Sigmoid colon (tissue), 4 donors: ENCODE results near the gene CRTC1.

Experiments used
- EP300 ChIP-seq, 4 donors: sonication (generic); formaldehyde crosslinking; IDR thresholded peaks; one replicate each; pipeline ENCODE4 v1.6.1; 2017; ENCODE audit warnings: antibody characterized with exemption in 4 of 4
- POLR2A ChIP-seq, 2 donors: fragments of 450-650 bp; IDR thresholded peaks; one replicate each; pipeline ENCODE4 v1.6.1; 2016; ENCODE audit warnings: antibody characterized with exemption in 2 of 2, mild to moderate bottlenecking in 2 of 2, moderate library complexity in 2 of 2
- TF ChIP-seq, protein P1 (sequence below), 4 experiments: fragments of 450-650 bp in 3 of 4; fragments of 200-600 bp in 1 of 4; IDR thresholded peaks; one replicate each; pipeline ENCODE4 v1.5.1; 2016 to 2019; ENCODE audit warnings: antibody characterized with exemption in 4 of 4, mild to moderate bottlenecking in 3 of 4, moderate library complexity in 2 of 4

DNA sequence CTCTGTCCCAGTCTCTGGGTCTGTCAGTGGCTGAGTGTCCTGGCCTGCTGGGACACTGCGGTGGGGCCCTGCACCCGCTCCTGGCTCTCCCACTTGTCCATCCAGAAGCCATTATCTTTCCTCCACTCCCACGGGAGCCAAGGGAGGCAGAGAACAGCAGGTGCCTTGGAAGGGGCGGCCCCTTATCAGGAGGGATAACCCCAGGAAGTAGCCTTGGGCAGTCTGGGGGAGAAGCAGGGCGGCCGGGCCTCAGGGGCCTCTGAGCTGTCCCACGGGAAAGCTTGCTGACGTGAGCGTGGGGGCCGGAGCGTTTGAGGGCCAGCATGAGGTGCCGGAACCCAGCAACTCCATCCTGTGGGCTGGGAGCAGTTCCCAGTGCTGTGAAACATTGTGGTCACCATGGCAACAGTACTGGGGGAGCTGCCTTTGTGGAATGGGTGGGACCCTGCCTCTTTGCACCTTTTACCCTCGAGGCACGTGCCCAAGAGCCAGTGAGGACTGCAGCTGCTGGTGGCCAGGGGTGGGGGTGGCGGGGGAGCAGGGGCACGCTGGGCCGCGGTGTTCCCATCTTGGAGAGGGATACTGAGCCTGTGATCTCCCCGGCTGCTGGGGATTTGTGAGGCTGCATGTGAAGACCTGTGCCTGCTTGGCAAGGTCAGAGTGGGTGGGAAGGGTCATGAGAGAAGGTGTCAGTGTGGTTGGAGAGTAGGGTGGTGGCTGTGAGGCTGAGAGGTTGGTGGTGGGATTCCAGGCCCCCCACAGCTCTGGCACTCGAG, 25.7 kb upstream of the CRTC1 start:
- no peak for TF ChIP-seq POLR2A (IDR thresholded peaks at IDR 0.05)
- TF ChIP-seq, protein P1, sequence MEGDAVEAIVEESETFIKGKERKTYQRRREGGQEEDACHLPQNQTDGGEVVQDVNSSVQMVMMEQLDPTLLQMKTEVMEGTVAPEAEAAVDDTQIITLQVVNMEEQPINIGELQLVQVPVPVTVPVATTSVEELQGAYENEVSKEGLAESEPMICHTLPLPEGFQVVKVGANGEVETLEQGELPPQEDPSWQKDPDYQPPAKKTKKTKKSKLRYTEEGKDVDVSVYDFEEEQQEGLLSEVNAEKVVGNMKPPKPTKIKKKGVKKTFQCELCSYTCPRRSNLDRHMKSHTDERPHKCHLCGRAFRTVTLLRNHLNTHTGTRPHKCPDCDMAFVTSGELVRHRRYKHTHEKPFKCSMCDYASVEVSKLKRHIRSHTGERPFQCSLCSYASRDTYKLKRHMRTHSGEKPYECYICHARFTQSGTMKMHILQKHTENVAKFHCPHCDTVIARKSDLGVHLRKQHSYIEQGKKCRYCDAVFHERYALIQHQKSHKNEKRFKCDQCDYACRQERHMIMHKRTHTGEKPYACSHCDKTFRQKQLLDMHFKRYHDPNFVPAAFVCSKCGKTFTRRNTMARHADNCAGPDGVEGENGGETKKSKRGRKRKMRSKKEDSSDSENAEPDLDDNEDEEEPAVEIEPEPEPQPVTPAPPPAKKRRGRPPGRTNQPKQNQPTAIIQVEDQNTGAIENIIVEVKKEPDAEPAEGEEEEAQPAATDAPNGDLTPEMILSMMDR (IDR thresholded peaks at IDR 0.05), result no peak
- TF ChIP-seq EP300 (IDR thresholded peaks at IDR 0.05), result peak in 2 of 4 donors; percentile 7 to 18
